ENCODE data around the gene UBXN11.
"Not testable (repeated sequence)": the region's sequence is repeated elsewhere in the genome, so short reads cannot be mapped to it uniquely, and the experiment has no call there.

The UBXN11 gene

DNA sequence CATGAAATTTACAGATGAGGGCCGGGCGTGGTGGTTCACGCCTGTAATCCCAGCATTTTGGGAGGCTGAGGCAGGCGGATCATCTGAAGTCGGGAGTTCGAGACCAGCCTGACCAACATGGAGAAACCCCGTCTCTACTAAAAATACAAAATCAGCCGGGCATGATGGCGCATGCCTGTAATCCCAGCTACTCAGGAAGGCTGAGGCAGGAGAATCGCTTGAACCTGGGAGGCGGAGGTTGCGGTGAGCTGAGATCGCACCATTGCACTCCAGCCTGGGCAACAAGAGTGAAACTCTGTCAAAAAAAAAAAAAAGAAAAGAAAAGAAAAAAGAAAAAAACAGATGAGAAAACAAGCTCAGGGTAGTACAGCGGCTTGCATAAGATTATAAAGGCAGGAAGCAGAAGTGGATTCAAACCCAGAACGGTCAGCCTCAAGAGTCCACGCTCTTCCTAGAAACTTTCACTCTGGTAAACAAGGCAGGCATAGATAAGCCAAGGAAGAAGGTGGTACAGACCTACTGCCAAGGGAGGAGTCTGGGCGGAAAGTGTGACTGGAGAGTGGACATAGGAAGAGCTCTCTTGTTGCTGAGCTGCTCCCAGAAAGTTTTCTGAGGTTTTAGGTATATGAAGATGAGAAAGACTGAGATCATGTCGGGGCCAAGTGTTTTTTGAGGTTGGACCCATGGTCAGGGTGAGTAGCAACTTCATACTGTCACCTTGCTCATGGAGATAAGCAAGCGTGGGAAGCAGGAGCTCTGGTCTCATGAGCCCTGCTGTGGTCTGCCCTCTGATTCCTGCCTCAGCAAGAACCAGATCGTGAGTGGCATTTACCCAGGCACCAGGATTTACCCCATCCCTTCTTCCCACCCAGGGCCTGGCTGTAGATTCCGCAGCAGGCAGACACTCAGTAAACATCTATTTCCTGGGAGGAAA, 1.8 kb upstream of the UBXN11 start:
- in situ Hi-C loops (cut with HindIII; ENCODE audit: low sequenced_read_pairs), result not testable (repeated sequence)

DNA sequence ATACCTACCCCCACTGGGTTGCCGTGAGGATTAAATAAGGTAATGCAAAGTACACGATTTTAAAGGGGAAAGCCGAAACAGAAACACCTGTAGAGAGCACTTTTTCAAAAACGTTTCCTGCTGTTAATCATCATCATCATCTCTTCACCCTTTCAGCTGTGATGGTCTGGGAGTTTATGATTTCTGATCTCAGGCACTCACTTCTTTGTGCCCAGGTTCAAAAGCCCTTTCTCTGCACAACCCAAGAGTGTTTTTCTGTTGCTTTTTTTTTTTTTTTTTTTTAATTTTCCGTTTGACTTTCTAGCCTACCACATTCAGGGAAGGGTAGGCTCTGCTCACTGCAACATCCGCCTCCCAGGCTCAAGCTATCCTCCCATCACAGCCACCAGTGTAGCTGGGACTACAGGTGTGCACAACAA, 936 bp upstream of the UBXN11 start:
- in situ Hi-C loops (cut with HindIII; ENCODE audit: low sequenced_read_pairs), result no loop called here

- in situ Hi-C loops (cut with HindIII; ENCODE audit: low sequenced_read_pairs), result no loop called here
These were observed 658 bp downstream of the UBXN11 start for GRCh38 chr1:26305667-26306289.

DNA sequence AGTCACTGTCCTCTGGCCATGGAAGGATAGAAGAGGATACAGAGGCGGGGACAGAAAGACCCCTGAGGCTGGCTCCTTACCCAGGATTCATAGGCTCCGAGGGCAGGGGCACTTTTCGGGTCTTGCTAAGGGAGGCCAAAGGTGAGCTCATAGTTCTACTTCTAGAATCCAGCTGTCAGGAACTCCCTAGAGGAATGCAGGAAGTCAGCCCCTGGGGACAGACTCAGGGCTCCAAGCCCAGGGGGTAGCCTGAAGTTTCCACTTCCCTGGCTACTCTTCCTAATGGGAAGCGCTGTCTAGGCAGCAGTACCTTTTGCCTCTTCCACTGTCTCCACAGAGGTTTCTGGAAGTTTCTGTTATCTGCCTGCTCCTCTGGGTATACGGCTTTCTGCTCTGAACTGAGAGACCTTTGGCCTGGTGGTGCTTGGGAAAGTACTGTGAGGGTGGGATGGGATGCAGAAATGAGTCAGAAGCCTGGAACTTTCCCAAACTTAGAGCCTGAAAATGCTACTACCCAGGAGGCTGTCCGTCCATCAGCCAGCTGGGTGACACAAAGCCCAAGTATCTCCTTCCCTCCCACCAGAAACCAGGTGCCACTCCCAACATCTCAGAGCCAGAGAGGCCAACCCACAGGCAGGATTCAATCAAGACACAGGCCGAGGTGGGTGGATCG, 3.6 kb downstream of the UBXN11 start:
- in situ Hi-C loops (cut with HindIII; ENCODE audit: low sequenced_read_pairs), result no loop called here

- in situ Hi-C loops (cut with HindIII; ENCODE audit: low sequenced_read_pairs), result no loop called here
These were observed 5.7 kb downstream of the UBXN11 start for GRCh38 chr1:26300578-26301275.

- in situ Hi-C loops (cut with HindIII; ENCODE audit: low sequenced_read_pairs), result no loop called here
These were observed 8.7 kb downstream of the UBXN11 start for GRCh38 chr1:26297791-26298124.

- in situ Hi-C loops (cut with HindIII; ENCODE audit: low sequenced_read_pairs), result no loop called here
These were observed 9.2 kb downstream of the UBXN11 start for GRCh38 chr1:26297057-26297790.

GRCh38 chr1:26296340-26297056, 9.9 kb downstream of the UBXN11 start:
- in situ Hi-C loops (cut with HindIII; ENCODE audit: low sequenced_read_pairs), result no loop called here

GRCh38 chr1:26295194-26296138, 11.0 kb downstream of the UBXN11 start:
- in situ Hi-C loops (cut with HindIII; ENCODE audit: low sequenced_read_pairs), result no loop called here

GRCh38 chr1:26293911-26294463, 12.4 kb downstream of the UBXN11 start:
- in situ Hi-C loops (cut with HindIII; ENCODE audit: low sequenced_read_pairs), result no loop called here

GRCh38 chr1:26292735-26293134, 13.7 kb downstream of the UBXN11 start:
- in situ Hi-C loops (cut with HindIII; ENCODE audit: low sequenced_read_pairs), result not testable (repeated sequence)

- in situ Hi-C loops (cut with HindIII; ENCODE audit: low sequenced_read_pairs), result no loop called here
These were observed 14.5 kb downstream of the UBXN11 start for GRCh38 chr1:26291939-26292338.

GRCh38 chr1:26291433-26291832, 15.0 kb downstream of the UBXN11 start:
- in situ Hi-C loops (cut with HindIII; ENCODE audit: low sequenced_read_pairs), result no loop called here

DNA sequence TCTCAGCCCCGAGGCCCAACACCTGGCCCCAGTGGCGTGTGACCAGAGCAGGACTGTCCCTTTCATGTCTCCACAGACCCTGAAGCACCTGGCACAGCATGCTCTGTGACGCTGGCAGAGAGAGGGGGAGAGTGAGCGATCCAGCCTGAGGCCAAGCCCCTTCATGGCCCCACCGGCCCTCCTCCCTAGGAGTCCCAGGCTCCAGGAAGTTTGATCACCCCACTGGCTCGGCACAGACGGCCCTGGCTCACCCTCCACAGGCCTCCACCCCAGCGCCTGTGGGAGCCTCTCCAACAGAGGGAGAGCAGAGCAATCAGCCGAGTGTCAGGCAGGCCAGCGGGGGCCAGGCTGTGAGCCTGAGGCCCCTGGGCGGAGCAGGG, 15.6 kb downstream of the UBXN11 start:
- in situ Hi-C loops (cut with HindIII; ENCODE audit: low sequenced_read_pairs), result no loop called here

DNA sequence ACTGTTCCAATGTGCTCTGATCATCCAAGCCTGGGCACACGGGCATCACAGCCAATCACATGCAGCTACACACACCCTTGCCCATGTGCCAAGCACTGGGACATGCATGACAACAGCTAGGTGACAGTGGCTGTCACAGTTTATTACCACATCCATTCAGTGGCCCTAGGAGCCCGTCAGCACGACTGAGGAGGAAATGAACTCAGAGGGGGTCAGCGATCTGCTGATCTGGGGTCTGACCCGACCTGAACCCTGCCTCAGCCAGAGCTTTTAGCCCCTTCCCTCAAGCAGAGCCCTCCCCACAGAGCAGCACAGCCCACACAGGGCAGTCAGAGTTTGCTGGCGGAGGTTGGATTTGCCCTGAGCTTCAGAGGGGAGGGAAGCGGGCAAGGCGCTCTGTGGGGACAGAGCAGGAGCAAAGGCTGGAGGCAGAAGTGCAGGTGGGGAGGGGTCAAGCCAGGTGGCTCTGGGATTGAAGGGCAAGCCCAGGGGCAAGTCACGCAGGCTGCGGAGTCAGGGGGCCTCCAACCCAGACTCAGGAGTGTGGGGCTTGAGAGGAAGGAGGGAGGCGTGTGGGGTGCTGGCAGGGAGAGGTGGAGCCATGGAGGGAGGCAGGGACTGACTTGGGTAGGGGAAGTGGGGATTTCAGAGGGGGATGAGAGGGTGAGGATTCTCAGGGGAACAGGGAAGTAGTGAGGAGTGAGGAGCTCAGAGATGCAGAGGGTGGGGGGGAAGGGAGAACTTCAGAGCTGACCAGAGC, 16.1 kb downstream of the UBXN11 start:
- in situ Hi-C loops (cut with HindIII; ENCODE audit: low sequenced_read_pairs), result no loop called here

DNA sequence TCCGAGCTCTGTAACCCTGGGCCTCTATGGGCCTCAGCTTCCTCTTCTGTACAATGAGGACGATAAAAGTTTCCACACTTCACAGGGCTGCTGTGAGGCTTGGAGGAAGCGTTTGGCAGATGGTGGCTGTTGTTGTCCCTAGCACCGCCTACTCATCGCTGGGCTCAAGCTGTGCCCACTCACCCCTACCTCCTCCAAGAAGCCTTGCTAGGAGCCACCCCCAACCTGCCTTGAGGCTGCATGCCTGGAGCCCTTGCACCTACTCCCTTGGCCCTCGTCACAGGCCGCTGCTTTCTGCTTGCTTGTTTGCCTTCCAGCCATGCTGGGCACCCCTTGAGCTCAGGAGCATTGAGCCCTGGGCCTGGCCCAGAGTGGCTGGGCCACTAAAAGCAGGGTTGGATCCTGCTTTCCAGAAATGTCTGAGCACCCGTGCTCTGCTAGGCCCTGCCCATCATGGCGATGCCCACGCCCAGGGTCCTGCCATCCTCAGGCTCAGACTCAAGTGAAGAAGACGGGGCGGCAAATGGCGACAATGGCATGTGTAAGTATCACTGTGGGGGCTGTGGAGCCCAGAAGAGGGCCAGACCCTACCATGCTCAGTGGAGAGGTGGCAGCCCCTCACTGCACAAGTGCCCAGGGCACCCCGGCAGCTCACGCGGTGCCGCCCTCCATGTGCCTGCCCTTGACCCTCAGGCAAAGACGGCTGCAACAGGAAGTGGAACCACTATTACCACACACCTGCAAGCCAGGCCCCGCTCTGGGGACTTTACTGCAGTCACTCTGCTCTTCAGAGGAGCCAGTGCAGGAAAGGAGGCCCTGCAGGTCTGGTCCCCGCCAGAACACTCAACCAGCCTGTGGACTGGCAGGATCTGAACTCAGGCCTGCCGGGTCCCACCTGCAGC, 17.0 kb downstream of the UBXN11 start:
- in situ Hi-C loops (cut with HindIII; ENCODE audit: low sequenced_read_pairs), result no loop called here
